ENCODE data around the gene SFI1. TPM values are rescaled to one million over a fixed set of nuclear protein-coding genes. Genes with fewer than 3 reads are reported as not detected.
"Not testable (repeated sequence)": the region's sequence is repeated elsewhere in the genome, so short reads cannot be mapped to it uniquely, and the experiment has no call there.

SFI1 gene
- total RNA-seq, 1 donor from 2014 or later, result 74.5 TPM

- DNase-seq (ENCODE audit: low spot score), result peak; percentile 34
These were observed 92.8 kb downstream of the SFI1 start for GRCh38 chr22:31588970-31589675.

GRCh38 chr22:31590161-31590560, 93.8 kb downstream of the SFI1 start:
- DNase-seq (ENCODE audit: low spot score), result not testable (repeated sequence)

- DNase-seq (ENCODE audit: low spot score), result no peak
These were observed 98.9 kb downstream of the SFI1 start for GRCh38 chr22:31595271-31595670.

GRCh38 chr22:31602259-31602952, 106.1 kb downstream of the SFI1 start:
- peak; percentile 71 for DNase-seq (ENCODE audit: low spot score)

GRCh38 chr22:31603081-31603525, 106.8 kb downstream of the SFI1 start:
- DNase-seq (ENCODE audit: low spot score), result no peak

GRCh38 chr22:31603574-31603973, 107.2 kb downstream of the SFI1 start:
- no peak for DNase-seq (ENCODE audit: low spot score)

GRCh38 chr22:31604137-31604705, 107.9 kb downstream of the SFI1 start:
- no peak for DNase-seq (ENCODE audit: low spot score)

- no peak for DNase-seq (ENCODE audit: low spot score)
These were observed 108.7 kb downstream of the SFI1 start for GRCh38 chr22:31604746-31605705.

GRCh38 chr22:31605851-31606585, 109.7 kb downstream of the SFI1 start:
- no peak for DNase-seq (ENCODE audit: low spot score)

GRCh38 chr22:31607696-31608095, 111.4 kb downstream of the SFI1 start:
- DNase-seq (ENCODE audit: low spot score), result no peak

GRCh38 chr22:31609716-31610115, 113.4 kb downstream of the SFI1 start:
- DNase-seq (ENCODE audit: low spot score), result no peak

GRCh38 chr22:31610611-31611010, 114.3 kb downstream of the SFI1 start:
- no peak for DNase-seq (ENCODE audit: low spot score)

GRCh38 chr22:31611061-31611760, 114.9 kb downstream of the SFI1 start:
- DNase-seq (ENCODE audit: low spot score), result no peak

GRCh38 chr22:31612891-31613285, 116.6 kb downstream of the SFI1 start:
- no peak for DNase-seq (ENCODE audit: low spot score)

GRCh38 chr22:31613286-31613903, 117.1 kb downstream of the SFI1 start:
- DNase-seq (ENCODE audit: low spot score), result no peak

GRCh38 chr22:31613904-31614296, 117.6 kb downstream of the SFI1 start:
- DNase-seq (ENCODE audit: low spot score), result no peak

- DNase-seq (ENCODE audit: low spot score), result no peak
These were observed 118.6 kb downstream of the SFI1 start for GRCh38 chr22:31614781-31615490.

GRCh38 chr22:31615491-31615860, 119.1 kb downstream of the SFI1 start:
- DNase-seq (ENCODE audit: low spot score), result no peak

- no peak for DNase-seq (ENCODE audit: low spot score)
These were observed 119.6 kb downstream of the SFI1 start for GRCh38 chr22:31615940-31616314.
